Measurements from ENCODE around the gene CEP20.

The CEP20 gene

DNA sequence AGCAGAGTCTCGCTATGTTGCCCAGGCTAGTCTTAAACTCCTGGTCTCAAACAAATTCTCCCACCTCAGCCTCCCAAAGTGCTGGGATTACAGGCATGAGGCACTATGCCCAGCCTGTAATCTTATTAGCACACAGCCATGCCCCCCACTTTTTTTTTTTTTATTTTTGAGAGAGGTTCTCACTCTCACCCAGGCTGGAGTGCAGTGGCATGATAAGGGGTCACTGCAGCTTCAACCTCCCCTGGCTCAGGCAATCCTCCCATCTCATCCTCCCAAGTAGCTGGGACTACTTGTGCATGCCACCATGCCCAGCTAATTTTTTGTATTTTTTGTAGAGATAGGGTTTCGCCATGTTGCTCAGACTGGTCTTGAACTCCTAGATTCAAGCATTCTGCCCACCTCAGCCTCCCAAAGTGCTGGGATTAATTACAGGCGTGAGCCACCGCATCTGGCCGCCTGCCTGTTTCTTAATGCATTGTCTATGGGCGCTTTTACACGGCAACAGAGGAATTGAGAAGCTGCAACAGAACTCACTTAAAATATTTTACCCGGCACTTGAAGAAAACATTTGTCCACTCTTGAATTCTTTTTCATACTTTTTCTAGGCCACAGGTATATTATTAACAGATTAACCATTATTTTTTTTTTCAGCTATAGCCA is 8.8 kb upstream of the CEP20 start:
- DNase-seq, result no peak

DNA sequence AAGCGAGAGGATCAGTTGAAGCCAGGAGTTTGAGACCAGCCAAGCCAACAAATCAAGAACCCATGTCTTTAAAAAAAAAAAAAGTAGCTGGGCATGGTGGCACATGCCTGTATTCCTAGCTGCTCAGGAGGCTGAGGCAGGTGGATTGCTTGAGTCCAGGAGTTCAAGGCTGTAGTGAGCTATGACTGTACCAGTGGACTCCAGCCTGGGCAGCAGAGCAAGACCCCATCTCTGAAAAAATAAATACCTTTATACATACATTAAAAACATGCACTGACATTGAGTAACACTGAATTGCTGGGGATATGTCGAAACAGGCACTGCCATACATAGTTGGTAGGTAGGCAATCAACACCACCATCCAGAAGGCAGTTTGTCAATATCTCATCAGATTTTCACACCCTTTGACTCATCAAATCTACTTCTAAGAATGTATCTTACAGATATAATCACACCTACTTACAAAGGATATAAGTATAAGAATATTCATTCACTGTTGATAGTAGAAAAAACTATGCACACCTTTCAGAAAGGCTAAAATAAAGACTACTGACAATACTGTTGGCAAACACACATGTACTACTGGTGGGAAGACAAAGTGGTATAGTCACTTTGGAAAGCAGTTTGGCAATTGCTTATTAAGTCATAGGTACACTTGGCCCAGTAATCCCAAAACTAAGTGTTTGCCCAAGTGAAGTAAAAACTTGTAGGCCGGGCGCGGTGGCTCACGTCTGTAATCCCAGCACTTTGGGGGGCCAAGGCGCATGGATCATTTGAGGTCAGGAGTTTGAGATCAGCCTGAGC is 6.4 kb upstream of the CEP20 start:
- no peak for DNase-seq

DNA sequence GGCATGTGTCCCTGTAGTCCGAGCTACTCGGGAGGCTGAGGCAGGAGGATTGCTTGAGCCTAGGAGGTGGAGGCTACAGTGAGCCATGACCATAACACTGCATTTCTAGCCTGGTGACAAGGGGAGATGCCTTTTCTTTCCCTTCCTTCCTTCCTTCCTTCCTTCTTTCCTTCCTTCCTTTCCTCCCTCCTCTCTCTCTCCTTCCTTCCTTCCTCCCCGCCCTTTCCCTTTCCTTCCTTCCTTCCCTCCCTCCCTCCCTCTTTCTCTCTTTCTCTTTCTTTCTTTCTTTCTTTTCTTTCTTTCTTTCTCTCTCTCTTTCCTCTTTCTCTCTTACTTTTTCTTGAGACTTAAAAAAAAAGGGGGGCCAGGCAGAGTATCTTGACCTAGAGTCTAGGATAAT is 3.1 kb upstream of the CEP20 start:
- no peak for DNase-seq

DNA sequence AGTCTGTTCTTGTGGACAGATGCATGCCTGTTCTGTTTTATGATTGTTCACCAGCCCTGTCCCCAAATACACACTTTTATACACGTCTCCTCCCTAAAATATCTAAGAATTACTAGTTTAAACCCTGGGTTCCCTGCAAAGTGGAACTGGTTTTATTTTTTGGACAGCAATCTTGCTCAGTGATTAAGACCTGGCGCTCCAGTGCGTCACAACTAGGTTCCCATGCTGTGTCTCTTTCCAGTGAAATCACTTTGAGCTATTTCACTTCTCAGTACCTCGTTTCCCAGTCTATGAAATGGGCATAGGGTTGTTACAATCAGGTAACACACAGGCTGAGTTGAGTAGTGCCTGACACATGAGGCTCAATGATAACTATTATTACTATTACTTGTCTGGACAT is 1.1 kb downstream of the CEP20 start:
- DNase-seq, result no peak

DNA sequence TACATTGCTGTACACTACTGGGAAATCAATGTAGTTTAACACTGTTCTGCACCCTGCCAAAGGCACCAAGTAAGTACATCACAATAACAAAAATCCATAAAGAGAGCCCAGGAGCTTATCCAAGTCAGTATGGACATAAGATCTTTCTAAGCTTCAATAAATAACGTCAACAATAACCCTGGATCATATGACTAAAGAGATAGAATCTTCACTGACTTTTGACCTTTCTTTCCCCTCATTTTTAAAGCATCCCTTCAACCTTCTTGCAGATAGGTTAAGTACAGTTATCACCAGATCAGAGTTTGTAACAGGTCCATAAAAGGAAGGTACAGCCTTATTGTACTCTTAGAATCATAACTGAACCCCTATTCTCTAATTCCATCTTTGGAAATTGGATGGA is 2.3 kb downstream of the CEP20 start:
- DNase-seq, result no peak

DNA sequence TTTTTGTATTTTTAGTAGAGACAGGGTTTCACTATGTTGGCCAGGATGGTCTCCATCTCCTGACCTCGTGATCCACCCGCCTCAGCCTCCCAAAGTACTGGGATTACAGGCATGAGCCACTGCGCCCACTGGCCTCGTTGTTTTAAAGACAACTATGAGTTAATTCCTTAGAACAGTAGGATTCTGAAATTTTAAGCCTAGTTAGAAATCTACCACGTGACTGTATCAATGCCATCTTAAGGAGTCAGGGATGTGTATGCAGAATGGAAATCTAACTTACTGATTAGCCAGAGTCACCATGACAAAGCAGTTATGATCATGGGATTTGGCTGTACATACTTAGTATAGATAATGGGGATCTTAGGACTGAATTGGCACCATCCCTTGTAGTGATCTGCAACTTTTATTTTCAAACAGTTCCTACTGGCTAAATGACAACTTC is 2.8 kb downstream of the CEP20 start:
- no peak for DNase-seq

DNA sequence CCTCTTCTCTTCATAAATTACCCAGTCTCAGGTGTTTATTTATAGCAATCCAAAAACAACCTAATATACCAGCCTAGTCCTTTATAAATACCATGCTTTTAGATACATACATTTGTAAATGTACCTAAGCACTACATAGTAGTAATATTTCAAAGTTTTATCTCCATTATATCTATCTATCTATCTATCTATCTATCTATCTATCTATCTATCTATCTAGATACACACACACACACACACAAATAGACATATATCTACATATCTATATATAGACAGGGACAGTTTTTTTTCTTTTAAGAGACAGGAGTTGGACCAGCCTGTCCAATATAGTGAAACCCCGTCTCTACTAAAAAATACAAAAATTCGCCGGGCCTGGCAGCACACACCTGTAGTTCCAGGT is 5.8 kb downstream of the CEP20 start:
- DNase-seq, result no peak

DNA sequence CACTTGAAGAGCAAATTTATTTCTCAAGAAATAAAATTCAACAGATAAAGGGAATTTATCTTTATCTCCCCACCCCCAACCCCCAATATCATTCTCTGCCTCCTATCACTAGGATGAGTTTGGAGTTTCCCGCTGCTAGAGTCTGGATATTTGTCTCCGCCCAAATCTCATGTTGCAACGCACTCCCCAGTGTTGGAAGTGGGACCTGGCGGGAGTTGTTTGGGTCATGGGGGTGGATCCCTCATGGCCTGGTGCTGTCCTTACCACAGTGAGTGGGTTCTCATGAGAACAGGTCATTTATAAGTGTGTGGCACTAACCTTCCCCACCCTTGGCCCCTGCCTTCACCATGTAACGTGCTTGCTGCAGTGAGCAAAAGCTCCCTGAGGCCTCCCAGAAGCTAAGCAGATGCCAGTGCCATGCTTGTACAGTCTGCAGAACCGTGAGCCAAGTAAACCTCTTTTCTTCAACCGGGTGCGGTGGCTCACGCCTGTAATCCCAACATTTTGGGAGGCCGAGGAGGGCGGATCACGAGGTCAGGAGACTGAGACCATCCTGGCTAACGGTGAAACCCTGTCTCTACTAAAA is 6.5 kb downstream of the CEP20 start:
- DNase-seq, result no peak

DNA sequence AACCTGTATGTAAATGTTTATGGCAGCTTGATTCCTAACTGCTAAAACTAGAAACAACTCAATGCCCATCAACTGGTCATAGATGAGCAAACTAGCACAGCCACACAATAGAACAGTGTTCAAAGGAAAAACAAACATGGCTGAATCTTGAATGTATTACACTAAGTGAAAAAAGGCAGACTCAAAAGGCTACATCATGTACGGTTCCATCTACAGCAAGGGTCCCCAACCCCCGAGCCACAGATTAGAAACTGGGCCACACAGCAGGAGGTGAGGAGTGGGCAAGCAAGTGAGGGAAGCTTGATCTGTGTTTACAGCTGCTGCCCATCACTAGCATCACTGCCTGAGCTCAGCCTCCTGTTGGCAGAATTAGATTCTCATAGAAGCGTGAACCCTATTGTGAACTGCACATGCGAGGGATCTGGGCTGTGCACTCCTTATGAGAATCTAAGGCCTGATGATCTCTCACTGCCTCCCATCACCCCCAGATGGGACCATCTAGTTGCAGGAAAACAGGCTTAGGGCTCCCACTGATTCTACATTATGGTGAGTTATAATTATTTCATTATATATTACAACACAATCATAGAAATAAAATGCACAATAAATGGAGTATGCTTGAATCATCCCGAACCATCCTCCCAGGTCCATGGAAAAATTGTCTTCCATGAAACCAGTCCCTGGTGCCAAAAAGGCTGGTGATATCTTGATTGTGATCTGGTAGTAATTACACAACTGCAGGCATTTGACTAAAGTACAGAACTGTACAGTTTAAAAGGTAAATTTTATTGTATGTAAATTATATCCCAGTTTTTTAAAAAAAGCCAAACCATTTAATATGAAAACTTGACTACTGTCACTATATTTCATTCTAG is 7.7 kb downstream of the CEP20 start:
- no peak for DNase-seq

DNA sequence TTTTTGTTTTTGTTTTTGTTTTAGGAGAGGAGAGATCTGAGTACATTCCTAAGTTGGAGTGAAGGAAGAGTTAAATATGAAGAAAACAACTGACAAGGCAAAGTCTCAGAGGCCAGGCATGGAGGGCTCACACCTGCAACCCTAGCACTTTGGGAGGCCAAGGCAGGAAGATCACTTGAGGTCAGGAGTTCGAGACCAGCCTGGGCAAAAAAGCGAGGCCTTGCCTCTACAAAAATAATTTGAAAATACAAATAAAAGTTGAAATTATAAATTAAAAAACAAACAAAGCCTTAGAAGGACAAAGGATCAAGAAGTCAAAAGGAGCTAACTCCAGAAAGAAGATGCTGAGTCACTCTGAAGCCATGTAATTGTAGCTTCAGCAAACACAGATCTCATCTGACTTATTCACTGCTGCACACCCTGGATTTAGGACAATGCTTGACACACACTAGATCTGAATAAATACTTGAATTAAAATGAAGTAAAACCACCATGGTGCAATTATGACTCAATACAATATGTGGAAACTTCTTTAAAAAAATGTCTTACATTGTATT is 9.1 kb downstream of the CEP20 start:
- DNase-seq, result no peak

DNA sequence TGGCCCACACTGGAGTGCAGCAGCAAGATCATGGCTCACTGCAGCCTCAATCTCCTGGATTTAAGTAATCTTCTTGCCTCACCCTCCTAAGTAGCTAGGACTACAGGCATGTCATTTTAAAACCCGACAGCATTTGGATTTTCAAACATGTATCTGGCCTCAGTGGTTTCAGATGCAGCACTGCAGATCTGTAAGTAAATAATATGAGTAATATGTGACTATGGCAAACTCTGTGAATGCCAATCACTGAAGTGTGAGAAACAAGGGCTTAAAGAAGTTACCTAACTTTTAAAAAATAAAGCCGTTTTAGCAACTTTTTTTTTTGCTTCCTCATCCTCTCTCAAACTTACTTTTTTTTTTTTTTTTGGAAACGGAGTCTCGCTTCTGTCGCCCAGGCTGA is 11.9 kb downstream of the CEP20 start:
- no peak for DNase-seq

DNA sequence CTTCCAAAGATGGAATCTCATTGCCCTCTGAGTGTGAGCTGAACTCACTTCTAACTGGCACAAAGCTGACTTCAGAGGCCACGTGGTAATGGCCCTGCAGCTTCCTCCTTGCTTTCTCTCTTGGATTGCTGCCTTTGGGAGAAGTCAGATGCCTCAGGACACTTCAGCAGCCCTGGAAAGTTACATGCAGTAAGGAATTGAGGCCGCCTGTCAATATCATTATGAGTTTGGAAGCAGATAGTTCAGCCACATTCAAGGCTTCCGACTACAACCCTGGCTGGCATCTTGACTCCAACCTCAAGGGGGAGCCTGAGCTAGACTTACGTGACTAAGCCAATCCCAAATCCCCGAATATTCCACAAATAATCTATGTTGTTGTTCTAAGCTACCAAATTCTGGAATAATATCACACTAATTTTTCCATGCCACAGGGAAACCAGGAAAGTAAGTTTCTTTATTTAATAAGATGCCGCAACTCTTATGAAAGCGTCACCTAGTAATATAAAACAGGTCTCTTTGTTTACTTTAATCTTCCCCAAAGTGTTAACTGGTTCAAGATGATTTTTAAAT is 13.6 kb downstream of the CEP20 start:
- DNase-seq, result peak; percentile 30

DNA sequence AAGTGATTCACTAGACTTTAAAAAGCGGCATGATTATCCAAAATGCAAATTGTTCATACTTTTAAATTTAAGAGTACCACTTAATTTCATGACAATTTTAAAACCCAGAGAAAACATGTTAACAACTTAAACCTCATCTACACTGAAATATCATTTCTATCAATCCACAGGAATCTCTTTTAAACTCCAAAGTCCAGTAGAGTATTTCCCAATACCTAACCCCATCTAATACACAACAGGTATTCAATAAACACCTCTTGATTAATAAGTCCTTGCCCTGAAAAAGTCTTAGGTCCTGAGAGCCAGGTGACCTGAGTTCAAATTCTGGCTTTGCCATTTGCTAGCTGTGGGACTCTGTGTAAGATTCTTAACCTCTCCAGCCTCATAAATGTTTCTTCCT is 14.7 kb downstream of the CEP20 start:
- DNase-seq, result no peak

DNA sequence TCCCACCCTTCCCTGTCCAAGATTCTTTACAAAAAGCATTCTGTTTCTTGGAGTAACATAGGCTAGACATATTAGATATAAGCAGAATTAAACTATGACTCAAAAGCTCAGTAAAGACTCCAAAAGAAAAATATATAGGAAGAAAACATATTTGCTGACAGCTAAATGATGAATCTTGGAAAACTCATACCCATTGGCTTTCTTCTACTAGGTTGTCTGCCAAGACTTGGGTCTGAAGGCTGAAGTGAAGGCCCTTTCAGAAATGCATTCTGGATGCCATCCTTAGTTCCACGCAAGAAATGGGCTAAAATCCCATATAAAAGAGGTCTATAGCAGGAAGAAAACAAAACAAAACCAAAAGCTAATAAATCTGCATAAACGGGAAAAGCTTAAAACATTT is 15.1 kb downstream of the CEP20 start:
- no peak for DNase-seq

DNA sequence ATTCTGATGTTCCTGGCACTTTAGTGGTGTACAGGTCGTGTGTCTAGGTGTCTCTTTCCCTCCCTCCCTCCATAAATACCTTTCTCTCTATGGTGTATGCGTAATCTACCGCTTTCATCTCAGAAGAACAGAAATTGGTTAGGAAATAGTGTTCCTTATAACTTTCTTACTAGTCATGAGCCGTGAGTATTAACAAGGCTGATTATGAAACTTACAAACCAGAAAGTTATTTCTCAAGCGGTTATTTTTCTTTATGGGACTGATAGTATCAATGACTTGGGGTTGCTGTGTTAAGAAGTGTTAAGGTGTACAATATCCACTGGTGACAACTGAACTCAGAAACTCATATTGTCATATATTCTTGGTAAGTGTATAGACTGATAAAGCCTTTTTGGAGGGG is 18.4 kb downstream of the CEP20 start:
- DNase-seq, result no peak

DNA sequence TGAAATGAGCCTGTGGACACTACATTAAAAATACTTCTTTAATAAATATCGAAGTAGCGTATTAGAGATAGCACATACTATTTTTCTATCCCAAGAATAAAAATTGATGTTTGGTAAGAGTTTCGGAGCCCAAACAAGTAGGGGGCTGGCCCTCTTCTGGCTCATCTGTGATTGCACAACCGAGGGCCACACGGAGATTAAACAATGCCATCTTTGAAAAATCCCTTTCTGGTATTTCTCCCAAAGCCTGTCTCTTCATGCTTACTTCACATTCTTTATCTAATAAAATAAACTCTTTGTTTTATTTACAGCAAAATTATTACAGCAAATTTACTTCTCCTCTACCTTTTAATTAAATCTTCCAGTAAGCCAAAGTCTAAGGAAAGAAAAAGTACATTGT is 22.0 kb downstream of the CEP20 start:
- DNase-seq, result no peak

DNA sequence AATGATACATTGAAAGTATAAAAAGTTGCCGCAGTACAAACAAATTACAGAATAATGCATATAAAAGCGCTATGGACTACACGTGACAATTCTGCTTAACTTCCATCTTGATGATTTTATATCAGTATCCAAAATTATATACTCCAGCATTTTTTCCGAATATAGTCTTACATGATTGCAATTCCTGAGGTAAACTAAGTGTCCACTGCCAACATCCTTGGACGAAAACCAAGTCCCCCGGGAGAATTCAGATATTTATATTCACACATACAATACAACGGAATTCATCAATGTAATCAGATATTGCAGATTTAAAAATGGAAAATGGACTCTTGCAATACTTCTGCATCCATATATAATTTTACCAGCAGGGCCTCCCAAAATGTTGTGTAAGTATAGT is 22.7 kb downstream of the CEP20 start:
- DNase-seq, result no peak

DNA sequence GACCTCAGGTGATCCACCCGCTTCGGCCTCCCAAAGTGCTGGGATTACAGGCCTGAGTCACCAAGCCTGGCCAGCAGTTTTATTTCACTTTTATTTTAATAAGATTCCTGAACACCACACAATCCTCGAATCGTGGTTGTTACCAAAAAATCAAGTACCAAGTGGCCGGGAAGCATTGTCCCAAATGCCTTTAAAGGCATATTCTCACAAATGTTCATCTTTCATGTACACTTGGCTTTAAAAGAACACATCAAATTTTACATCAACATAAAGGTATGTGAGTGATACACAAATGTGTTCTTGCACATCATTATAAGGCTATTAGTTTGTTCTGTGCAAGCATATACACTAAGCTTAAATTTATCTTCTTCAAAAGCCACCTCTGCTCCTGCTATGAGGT is 23.5 kb downstream of the CEP20 start:
- DNase-seq, result no peak

DNA sequence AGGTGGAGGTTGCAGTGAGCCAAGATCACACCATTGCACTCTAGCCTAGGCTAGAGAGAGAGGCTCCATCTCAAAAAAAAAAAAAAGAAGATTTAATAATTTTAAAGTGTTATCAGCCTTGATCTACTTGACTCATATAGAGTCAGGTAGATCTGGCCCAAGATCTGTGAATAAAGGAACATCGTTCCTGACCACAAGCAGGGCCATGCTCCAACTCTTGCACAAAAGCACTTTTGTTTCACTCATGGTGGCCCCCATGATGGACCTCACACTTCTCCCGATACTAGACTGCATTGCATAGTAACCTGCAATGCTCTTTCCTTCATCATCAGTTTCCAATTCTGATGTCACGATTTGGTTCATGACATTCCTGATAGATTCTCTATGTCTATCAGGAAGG is 26.4 kb downstream of the CEP20 start:
- DNase-seq, result no peak

DNA sequence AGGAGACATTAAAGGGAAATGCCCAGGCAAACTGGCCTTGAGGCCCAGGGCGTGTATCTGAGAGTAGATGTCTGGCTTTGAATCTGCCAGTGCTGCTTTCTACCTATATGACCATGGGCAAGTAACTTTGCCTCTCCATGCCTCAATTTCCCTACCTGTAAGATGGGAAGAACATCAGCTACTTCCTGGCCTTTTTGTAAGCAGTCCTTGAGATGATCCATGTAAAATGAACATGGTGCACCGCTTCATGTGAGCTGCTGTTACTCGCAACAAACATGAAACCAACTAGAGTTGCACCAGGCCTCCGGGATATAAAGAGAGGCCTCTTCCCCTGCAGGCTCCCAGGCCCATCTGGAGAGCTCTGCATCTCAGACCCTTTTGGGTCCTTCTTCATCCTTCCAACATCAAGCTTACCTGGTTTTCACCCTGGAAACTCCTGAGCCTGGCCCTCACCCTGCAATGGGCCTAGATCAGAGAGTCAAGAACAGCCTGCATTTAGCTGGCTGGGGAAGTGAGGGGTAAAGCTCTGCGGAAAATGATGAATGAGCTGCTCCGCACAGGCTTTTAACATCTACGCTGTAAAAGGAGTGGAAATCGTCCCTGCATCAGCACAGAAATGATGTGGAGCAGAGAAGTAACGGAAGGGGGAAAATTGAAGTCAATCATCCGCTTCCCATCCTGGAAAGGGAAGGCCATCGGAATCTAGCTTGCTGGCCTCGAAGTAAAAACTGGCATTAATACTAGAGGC is 29.3 kb downstream of the CEP20 start:
- no peak for DNase-seq

DNA sequence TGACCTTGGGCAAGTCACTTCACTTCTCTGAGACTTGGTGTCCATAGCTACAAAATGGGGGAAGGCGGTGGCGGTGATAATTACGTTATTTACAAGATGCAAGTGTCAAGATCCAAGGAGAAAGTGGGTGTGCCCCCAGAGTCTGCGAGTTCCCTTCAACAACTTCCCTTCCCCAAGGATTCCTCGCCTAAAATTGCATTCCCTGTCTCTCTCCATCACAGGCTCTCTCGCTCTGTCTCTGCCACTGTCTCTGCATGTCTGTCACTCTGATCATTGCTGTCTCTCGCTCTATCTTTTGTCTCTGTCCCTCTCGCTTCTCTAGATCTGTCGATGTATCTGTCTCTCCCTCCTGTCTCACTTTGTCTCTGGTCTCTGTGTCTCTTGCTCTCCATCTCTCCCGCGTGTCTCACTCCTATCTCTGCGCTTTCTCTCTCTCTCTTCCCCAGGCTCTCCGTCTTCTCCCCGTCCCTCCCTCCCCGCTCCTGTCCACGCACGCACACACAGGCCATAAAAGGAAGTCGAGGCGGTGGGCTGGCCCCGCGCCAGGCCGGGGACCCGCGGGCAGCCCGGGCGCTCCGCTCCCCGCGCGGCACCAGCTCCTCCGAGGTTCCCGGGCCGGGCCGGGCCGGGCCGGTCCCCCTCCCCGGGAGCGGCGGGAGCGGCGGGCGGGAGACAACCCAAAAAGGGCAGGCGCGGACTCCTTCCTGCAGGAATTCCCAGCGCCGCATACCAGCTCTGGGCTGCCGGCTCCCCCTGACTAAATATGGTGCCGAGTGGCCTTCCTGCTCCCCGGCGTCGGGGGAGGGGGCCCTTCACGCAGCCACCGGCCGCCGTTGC is 30.5 kb downstream of the CEP20 start:
- no peak for DNase-seq
